ENCODE results near the gene TMCO1.

DNA sequence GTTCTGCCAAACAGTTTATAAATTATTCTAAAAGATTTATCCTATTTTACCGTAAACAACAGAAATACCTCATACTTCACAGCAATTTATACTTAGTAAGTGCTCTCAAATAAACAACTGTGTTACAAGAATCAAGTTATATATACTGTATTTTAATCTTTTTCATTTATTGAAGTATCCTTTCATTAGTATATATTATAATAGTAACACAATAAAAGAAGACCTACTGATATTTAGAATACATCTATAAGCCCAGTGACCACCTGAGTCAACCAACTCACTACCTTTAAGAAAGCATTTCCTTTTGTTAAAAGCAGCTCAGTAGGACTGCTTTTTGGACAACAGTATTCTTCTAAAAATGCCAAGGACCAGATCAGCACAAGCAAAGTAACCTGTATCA is 5.9 kb downstream of the TMCO1 start:
- TF ChIP-seq POLR2A (IDR thresholded peaks at IDR 0.05) (no peak), POLR2AphosphoS5 (IDR thresholded peaks at IDR 0.05) (no peak)
- TF ChIP-seq, protein P1, sequence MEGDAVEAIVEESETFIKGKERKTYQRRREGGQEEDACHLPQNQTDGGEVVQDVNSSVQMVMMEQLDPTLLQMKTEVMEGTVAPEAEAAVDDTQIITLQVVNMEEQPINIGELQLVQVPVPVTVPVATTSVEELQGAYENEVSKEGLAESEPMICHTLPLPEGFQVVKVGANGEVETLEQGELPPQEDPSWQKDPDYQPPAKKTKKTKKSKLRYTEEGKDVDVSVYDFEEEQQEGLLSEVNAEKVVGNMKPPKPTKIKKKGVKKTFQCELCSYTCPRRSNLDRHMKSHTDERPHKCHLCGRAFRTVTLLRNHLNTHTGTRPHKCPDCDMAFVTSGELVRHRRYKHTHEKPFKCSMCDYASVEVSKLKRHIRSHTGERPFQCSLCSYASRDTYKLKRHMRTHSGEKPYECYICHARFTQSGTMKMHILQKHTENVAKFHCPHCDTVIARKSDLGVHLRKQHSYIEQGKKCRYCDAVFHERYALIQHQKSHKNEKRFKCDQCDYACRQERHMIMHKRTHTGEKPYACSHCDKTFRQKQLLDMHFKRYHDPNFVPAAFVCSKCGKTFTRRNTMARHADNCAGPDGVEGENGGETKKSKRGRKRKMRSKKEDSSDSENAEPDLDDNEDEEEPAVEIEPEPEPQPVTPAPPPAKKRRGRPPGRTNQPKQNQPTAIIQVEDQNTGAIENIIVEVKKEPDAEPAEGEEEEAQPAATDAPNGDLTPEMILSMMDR (IDR thresholded peaks at IDR 0.05), result no peak
